Fibroblast of pulmonary artery (primary cell): ENCODE data around the gene GRIN1.

Experiments
- DNase-seq: peaks from one replicate; pipeline ENCODE4 v3.0.0-alpha.2; 2010; ENCODE audit warnings: low read depth
- H3K4me3 ChIP-seq: replicated peaks from 2 replicates; pipeline ENCODE4 v1.5.1; 2011; ENCODE audit warnings: low read depth, mild to moderate bottlenecking, control low read depth, low read length, moderate library complexity
- TF ChIP-seq, protein P1 (sequence below): IDR thresholded peaks from 2 replicates; pipeline ENCODE4 v1.5.1; 2011; ENCODE audit warnings: mild to moderate bottlenecking, control low read depth, low read length, inconsistent platforms; ENCODE audit errors: missing control alignments

GRIN1 gene

DNA sequence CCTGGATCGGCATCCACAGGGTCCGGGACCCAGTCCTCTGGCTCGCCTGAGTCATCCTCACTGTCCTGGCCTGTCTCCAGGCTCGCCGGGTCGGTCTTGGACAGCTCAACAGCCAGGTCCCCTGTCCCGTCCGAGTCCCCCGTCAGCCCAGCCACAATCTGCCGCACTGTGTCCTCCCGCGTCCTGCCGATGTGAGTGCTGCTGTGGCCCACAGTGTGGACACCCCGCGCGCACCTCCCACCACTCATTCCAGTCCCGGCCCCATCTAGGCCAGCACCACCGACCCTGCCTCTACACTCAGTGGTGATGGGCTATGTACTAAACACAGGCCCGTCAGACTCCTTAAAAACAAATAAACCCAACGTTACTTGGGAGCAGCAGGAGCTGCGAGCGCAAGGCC is 42.7 kb downstream of the GRIN1 start:
- DNase-seq = no peak
- TF ChIP-seq, protein P1, sequence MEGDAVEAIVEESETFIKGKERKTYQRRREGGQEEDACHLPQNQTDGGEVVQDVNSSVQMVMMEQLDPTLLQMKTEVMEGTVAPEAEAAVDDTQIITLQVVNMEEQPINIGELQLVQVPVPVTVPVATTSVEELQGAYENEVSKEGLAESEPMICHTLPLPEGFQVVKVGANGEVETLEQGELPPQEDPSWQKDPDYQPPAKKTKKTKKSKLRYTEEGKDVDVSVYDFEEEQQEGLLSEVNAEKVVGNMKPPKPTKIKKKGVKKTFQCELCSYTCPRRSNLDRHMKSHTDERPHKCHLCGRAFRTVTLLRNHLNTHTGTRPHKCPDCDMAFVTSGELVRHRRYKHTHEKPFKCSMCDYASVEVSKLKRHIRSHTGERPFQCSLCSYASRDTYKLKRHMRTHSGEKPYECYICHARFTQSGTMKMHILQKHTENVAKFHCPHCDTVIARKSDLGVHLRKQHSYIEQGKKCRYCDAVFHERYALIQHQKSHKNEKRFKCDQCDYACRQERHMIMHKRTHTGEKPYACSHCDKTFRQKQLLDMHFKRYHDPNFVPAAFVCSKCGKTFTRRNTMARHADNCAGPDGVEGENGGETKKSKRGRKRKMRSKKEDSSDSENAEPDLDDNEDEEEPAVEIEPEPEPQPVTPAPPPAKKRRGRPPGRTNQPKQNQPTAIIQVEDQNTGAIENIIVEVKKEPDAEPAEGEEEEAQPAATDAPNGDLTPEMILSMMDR = no peak
- H3K4me3 ChIP-seq = no peak overlapping the region

DNA sequence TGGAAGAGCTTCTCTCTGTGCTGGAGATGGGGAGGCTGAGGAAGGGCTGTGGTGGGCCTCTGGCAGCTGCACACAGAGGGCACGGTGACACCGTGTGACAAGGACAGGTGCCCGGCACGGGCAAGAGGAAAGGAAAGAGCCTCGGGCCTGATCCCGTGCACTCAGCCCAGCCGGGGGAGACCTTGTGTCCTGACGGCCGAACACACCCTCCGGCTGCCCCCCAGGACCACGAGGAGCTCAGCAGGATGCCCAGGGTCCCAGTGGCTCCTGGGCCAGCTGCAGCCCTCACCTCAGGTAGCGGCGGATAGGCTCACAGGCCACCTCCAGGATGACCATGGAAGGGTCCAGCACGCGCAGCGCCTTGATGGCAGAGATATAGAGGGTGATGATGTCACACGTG is 43.9 kb downstream of the GRIN1 start:
- H3K4me3 ChIP-seq = no peak overlapping the region
- TF ChIP-seq, protein P1 = no peak
- DNase-seq = no peak

DNA sequence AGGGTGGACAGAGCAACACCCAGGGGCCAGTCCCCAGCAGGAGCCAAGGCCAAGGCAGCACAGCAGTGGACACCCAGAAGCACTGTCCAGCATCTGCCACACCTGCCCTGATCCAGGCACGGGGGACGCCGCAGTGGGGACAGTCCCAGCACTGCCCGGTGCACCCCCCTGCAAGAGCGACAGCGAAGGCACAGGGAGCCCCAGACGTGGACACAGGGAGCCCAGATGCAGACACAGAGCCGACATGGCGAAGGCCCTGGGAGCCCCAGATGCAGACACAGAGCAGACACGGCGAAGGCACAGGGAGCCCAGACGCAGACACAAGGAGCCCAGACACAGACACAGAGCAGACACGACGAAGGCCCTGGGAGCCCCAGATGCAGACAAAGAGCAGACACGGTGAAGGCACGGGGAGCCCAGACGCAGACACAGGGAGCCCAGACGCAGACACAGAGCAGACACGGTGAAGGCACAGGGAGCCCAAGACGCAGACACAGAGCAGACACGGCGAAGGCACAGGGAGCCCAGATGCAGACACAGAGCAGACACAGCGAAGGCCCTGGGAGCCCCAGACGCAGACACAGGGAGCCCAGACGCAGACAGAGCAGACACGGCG is 45.1 kb downstream of the GRIN1 start:
- TF ChIP-seq, protein P1 = no peak
- DNase-seq = no peak
- no peak overlapping the region for H3K4me3 ChIP-seq

DNA sequence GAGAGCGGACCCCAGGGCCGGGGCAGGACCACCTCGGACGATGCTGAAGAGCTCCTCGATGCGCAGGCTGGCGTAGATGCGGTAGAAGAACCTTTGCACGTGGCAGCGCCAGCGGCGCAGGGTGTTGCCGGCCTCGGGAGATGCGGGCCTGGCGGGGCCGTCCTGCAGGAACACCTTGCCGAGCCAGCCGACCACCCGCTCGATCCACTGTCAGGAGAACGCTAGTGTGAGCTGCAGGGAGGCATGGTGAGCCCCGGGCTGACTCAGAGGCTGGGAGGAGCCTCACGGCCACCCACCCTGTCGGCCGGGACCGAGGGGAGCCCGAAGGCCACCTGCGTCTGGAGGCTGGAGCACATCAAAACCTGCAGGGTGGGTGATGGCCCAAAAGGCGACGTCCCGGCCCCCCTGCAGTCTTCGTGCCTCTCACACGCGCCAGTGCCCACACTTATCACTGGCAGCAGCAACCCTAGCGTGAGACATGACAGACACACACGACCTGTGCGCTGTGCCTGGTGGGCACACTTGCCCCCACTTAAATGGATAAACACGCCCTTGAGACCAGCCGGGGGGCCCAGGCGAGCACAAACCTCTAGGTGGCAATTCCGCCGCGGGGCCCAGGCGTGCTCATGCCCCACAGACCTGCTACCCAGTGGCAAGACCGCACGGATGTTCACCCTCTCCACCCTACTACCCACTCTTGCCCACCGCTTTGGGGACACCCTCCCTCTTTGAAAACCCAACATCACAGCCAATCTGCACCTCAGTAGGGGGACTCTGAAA is 46.1 kb downstream of the GRIN1 start:
- no peak overlapping the region for H3K4me3 ChIP-seq
- no peak for DNase-seq

DNA sequence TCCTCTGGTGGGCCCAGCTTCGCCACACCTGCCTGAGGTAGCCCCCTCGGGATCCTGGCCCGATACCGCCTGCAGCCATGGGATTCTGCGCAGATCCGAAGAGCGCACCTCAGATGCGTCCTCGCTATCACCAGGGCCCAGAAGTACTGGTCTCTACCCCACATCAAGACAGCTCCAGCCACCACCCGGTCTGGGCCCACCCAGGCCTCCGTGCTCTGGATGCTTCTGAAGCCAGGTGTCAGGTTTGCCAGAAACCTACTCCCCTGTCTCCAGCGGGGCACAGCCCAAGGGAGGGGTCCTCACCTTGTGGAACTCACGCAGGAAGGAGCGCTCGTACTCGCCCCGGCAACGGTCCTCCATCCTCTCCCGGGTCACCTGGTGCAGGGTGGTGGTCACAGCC is 47.0 kb downstream of the GRIN1 start:
- DNase-seq = no peak
- no peak overlapping the region for H3K4me3 ChIP-seq
- TF ChIP-seq, protein P1 = no peak

More for the DNA sequence above, 46.1 kb downstream of the GRIN1 start:
- TF ChIP-seq, protein P1 = no peak

DNA sequence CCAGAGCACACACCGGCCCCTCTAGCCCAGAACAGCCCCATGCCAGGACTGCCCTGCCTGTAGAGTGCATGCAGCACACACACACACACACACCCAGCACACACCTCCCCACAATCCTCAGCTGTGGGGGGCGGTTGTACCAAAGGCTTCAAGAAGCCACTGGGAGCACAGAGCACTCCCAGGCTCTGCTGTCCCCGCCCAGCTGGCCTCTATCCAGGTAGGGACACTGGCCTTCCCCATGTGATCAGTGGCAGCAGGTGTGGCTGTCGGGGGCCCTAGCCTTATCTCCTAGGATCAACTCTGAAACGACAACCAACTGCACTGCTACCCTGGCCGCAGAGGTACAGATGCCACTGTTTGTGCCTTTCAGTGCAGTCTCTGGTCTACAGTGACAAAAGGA is 47.4 kb downstream of the GRIN1 start:
- TF ChIP-seq, protein P1 = no peak
- no peak for DNase-seq

More for the DNA sequence above, 47.4 kb downstream of the GRIN1 start:
- no peak overlapping the region for H3K4me3 ChIP-seq
